Retinal pigment epithelial cell (primary cell): ENCODE measurements around the gene TCF12.

ENCODE experiments used
- DNase-seq: peaks from one replicate; pipeline ENCODE4 v3.0.0-alpha.2; 2010; ENCODE audit warnings: low read depth
- H3K4me3 ChIP-seq: 2 replicates; pipeline ENCODE4 v1.5.1; 2011; ENCODE audit warnings: mild to moderate bottlenecking, low read length, control low read depth, moderate library complexity
- CTCF ChIP-seq: conservative IDR thresholded peaks from 2 replicates; pipeline ENCODE4 v1.5.1; 2011; ENCODE audit warnings: low read depth, low read length, control low read depth, inconsistent platforms

The TCF12 gene

DNA sequence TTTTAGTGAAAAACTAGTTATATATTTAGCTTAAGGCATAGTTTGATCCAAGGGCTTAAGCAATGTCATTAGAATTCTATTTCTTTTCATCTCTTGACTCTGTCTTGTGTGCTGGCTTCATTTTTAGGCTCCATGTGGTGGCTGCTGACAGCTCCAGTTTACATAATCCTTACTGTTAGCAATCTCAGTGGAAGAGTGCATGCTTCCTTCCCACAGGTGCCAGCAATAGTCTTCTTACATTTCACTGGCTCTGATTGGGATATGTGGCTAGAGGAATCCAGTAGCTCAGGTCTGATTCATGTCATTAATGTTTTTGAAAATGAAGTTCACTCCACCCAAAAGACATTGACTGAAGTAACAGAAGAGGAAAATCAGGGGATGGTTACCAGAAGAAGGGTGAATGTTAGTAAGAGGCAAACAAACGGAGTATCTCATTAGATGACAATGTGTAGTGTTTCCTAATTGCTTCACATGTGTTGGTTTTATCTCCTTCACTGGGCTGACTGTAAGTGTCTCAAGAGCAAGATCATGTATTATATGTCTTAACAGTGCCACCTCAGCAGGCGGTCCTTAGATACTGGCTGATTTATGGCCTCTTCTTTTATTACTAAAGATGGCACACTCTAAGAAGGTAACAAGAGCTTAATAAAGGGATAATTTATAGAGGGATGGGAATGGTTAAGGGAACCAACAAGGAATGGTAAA is 25.6 kb upstream of the TCF12 start:
- TF ChIP-seq CTCF: no peak
- no peak overlapping the region for H3K4me3 ChIP-seq
- no peak for DNase-seq

DNA sequence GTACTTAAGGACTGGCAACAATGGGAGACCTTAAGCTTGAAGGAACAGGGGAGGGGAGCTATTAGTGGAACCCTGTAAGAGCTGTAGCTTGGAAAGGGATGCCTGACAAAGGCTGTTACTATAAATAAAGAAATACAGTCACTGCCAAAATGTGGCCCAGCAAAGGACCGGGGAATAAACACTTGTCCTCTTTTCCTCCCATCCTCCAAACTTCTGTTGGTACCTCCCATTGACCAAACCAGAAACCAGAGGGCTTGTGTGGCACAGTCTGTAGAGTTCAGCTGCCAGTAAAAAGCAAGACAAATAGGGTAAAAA is 25.1 kb upstream of the TCF12 start:
- TF ChIP-seq CTCF: no peak
- DNase-seq: no peak
- H3K4me3 ChIP-seq: no peak overlapping the region

DNA sequence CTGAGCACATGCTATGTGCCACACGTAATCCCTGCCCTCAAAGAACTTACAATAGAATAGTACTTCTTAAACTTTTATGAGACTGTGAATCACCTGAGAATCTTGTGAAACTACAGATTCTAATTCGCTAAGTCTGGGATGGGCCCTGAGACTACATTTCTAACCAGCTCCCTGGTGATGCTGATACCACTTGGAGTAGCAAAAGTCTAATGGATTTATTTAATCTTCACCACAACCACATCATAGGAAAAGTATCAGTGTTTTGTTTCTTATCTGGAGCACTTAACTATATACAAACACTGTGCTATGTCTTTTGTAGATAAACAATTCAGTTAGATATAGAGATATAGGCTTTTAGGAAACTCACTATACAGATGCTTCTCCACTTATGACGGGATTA is 23.8 kb upstream of the TCF12 start:
- H3K4me3 ChIP-seq: no peak overlapping the region
- TF ChIP-seq CTCF: no peak
- DNase-seq: no peak

- TF ChIP-seq CTCF: no peak
- no peak for DNase-seq
- no peak overlapping the region for H3K4me3 ChIP-seq
Measured at GRCh38 chr15:56901931-56902330, 16.5 kb upstream of the TCF12 start.

DNA sequence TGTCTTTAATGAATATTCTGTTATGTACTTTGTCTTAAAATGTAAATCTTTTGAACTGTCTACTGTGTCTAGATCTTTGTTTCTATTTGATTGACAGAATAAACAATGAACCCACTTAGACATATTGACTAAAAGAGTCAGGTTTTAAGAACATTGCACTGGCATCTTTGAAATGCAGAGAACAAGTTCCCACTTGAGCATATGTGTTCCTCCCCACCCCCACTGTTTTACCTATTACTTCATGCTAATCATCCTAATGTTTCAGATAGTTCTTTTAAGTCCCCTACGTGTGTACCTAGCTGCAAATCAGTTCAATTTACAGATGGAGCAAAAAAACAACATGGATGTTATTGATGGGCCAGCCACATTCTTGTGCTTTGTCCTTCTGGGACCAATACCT is 11.7 kb upstream of the TCF12 start:
- H3K4me3 ChIP-seq: no peak overlapping the region
- no peak for TF ChIP-seq CTCF

DNA sequence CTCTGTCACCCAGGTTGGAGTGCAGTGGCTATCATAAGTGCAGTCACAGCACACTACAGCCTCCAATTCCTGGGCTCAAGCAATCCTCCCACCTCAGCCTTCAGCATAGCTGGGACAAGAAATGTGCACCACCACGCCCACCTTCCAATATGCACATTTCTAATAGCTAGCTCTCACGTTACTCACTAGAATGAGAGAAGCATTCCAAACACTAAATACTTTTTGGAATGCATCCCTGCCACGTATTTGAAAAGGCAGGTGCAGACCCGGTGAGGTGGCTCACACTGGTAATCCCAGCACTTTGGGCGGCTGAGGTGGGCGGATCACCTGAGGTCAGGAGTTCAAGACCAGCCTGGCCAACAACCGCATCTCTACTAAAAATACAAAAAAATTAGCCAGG is 7.6 kb upstream of the TCF12 start:
- TF ChIP-seq CTCF: no peak
- DNase-seq: no peak
- no peak overlapping the region for H3K4me3 ChIP-seq

More for the DNA sequence above, 11.7 kb upstream of the TCF12 start:
- DNase-seq: no peak

- no peak overlapping the region for H3K4me3 ChIP-seq
- DNase-seq: no peak
- no peak for TF ChIP-seq CTCF
Measured at GRCh38 chr15:56913241-56913640, 5.2 kb upstream of the TCF12 start.
